ENCODE measurements around the gene PLK3. TPM values are rescaled to one million over a fixed set of nuclear protein-coding genes. Genes with fewer than 3 reads are reported as not detected.
A peak's percentile ranks its signal among the peaks of the same experiment; 100 is the strongest.

The PLK3 gene
- total and polyA plus RNA-seq, 9 of the 15 experiments (the other 6 are each of a cell fraction or from before 2014, with no cell fraction given): 0.52 to 22.7 (median 11.0) TPM

DNA sequence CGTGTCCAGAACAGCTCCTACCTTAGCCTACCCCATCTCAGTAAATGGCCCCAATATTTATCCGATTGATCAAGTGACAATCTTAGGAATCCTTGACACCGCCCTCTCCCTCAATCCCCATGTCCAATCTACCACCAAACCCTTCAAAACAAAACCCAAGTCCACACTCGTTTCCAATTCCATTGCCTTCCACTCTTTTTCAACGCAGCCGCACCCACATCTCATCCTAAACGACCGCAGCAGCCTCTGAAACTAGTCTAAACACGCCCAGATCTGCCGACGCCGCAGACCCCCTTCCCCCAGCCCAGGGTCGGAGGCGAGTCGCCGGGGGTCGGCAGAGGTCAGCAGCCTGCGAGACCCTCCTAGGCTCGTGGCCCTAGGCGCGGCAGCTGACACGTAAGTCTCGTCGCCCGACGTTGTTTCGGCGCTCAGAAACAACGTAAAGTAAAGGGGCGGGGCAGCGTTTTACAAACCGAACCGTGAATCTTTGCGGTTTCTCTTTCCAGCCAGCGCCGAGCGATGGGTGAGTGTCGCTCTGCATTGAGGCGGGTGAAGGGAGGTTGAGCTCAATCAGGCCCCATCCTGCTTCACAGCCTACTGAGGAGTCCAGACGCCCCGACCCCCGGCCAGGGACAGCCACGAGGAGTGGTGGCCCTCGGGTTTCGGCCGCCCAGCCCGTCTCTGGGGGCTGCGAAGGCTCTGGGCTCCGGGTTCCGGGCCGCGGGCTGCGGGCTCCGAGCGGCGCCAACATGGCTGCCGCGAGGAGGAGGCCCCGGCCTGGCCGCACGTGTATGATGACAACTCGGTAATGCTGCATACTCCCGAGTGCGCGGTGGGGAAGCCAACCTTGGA, 24.9 kb upstream of the PLK3 start, which contains the start of gene RPS8:
TSS of gene RPS8 (plus strand) at position 463 of the 852 bp plus-strand sequence. CDS start at position 520, 57 bp downstream.
- in situ Hi-C loops (cut with MboI): no loop called here
- TF ChIP-seq, protein P1, sequence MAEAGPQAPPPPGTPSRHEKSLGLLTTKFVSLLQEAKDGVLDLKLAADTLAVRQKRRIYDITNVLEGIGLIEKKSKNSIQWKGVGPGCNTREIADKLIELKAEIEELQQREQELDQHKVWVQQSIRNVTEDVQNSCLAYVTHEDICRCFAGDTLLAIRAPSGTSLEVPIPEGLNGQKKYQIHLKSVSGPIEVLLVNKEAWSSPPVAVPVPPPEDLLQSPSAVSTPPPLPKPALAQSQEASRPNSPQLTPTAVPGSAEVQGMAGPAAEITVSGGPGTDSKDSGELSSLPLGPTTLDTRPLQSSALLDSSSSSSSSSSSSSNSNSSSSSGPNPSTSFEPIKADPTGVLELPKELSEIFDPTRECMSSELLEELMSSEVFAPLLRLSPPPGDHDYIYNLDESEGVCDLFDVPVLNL (CRISPR knock-in tag; IDR thresholded peaks at IDR 0.05; ENCODE audit: low read depth): peak; percentile 11; the same call in 1 of the 2 replicates
- TF ChIP-seq, protein P2, sequence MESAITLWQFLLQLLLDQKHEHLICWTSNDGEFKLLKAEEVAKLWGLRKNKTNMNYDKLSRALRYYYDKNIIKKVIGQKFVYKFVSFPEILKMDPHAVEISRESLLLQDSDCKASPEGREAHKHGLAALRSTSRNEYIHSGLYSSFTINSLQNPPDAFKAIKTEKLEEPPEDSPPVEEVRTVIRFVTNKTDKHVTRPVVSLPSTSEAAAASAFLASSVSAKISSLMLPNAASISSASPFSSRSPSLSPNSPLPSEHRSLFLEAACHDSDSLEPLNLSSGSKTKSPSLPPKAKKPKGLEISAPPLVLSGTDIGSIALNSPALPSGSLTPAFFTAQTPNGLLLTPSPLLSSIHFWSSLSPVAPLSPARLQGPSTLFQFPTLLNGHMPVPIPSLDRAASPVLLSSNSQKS (CRISPR knock-in tag; IDR thresholded peaks at IDR 0.05): no peak
- TF ChIP-seq GTF2E2 (tag; IDR thresholded peaks at IDR 0.05) (peak; percentile 99), DPF2 (IDR thresholded peaks at IDR 0.05) (peak; percentile 93), THRAP3 (IDR thresholded peaks at IDR 0.05; ENCODE audit: borderline replicate concordance) (0 out of 2 replicates have a peak, but pooled peaks have one; percentile 15), ZNF583 (CRISPR knock-in tag; IDR thresholded peaks at IDR 0.05) (no peak), NCOA4 (IDR thresholded peaks at IDR 0.05; ENCODE audit: partially characterized antibody) (peak; percentile 87), MXI1 (IDR thresholded peaks at IDR 0.05; ENCODE audit: low read depth, low read length) (no peak), MBD2 (IDR thresholded peaks at IDR 0.05; ENCODE audit: borderline replicate concordance, low read depth) (peak; percentile 94), ZNF778 (CRISPR knock-in tag; IDR thresholded peaks at IDR 0.05) (no peak), RBM17 (IDR thresholded peaks at IDR 0.05; ENCODE audit: borderline replicate concordance, low read depth, low read length) (no peak), BCL6 (CRISPR knock-in tag; IDR thresholded peaks at IDR 0.05) (0 out of 2 replicates have a peak, but pooled peaks have one; percentile 3), TAL1 (IDR thresholded peaks at IDR 0.05) (peak; percentile 50; the same call in 1 of the 2 replicates), DMBX1 (CRISPR knock-in tag; IDR thresholded peaks at IDR 0.05; ENCODE audit: borderline replicate concordance) (no peak)
- TF ChIP-seq, protein P3, sequence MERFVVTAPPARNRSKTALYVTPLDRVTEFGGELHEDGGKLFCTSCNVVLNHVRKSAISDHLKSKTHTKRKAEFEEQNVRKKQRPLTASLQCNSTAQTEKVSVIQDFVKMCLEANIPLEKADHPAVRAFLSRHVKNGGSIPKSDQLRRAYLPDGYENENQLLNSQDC (CRISPR knock-in tag; IDR thresholded peaks at IDR 0.05): no peak
- TF ChIP-seq, protein P4, sequence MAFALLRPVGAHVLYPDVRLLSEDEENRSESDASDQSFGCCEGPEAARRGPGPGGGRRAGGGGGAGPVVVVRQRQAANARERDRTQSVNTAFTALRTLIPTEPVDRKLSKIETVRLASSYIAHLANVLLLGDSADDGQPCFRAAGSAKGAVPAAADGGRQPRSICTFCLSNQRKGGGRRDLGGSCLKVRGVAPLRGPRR (CRISPR knock-in tag; IDR thresholded peaks at IDR 0.05): 0 out of 2 replicates have a peak, but pooled peaks have one; percentile 6
- TF ChIP-seq, protein P5, sequence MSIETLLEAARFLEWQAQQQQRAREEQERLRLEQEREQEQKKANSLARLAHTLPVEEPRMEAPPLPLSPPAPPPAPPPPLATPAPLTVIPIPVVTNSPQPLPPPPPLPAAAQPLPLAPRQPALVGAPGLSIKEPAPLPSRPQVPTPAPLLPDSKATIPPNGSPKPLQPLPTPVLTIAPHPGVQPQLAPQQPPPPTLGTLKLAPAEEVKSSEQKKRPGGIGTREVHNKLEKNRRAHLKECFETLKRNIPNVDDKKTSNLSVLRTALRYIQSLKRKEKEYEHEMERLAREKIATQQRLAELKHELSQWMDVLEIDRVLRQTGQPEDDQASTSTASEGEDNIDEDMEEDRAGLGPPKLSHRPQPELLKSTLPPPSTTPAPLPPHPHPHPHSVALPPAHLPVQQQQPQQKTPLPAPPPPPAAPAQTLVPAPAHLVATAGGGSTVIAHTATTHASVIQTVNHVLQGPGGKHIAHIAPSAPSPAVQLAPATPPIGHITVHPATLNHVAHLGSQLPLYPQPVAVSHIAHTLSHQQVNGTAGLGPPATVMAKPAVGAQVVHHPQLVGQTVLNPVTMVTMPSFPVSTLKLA (conservative IDR thresholded peaks at IDR 0.05): peak; percentile 96 to 98

More for the DNA sequence above, 24.9 kb upstream of the PLK3 start, which contains the start of gene RPS8:
- peaks cover 13 to 22% of the 10 kb centered on the region in 2 experiments for H3K4me1 ChIP-seq (replicated peaks in 1 of 2; ENCODE audit: control insufficient read depth in 2 of 2, insufficient read depth in 2 of 2, low read length in 2 of 2)
- TSS peak; percentile 96 for BruUV-seq (replicated peaks)
- peak within 1 kb of the TSS; percentile 83 for H2AFZ ChIP-seq (ENCODE audit: low read depth, low read length)
- H3K36me3 ChIP-seq (ENCODE audit: control insufficient read depth, insufficient read depth, low read length): peaks cover 46% of the 10 kb centered on the region
- peak within 1 kb of the TSS; percentile 99 for H3K9ac ChIP-seq (ENCODE audit: insufficient read depth in 1 of 2, low read depth in 2 of 2, low read length in 2 of 2)
- FAIRE-seq (peak; percentile 93), DNase-seq (ENCODE audit: extremely low read depth in 1 of 4, low spot score in 3 of 4) (peak; percentile 85 to 99 (median 89)), ATAC-seq (peak; percentile 81)
- peak within 1 kb of the TSS; percentile 98 for H3K27ac ChIP-seq (ENCODE audit: extremely low read depth, low read depth, low read length)
- H3K4me3 ChIP-seq: peak within 1 kb of the TSS; percentile 75
- H3K27me3 ChIP-seq (ENCODE audit: control insufficient read depth in 2 of 2, insufficient read depth in 2 of 2, low read length in 2 of 2): no peaks in the 10 kb centered on the region
- WGBS (ENCODE audit: insufficient coverage, low coverage, missing lambda C conversion rate): under 1% methylated on average over 65 of the region's 65 CpGs
- H3K9me1 ChIP-seq (ENCODE audit: control insufficient read depth, insufficient read depth, low read length): peaks cover 10% of the 10 kb centered on the region
- H4K20me1 ChIP-seq (replicated peaks; ENCODE audit: control insufficient read depth, insufficient read depth, low read length): peaks cover 31% of the 10 kb centered on the region
- ChIA-PET CTCF (ENCODE audit: low intra/inter-chr PET ratio) (interaction anchor here (0.7 to 1.3 kb wide), 2 partner anchors 68 to 528 kb away, joined by 3 read pairs; no protein-coding TSS in a partner anchor), POLR2A (interaction anchor here (0.6 to 11.6 kb wide), 56 partner anchors 9 to 1761 kb away, joined by 3 to 253 read pairs (median 4); partner anchors contain the start of genes AKR1A1, BEST4, BTBD19 and DYNLT4)
- intact Hi-C loops (cut with micrococcal nuclease): loop anchor here (2.0 to 5.0 kb wide), 3 partner anchors 37 to 45 kb away; partner anchors contain the start of genes KIF2C and RNU5D-1
- peak within 1 kb of the TSS; percentile 93 for H3K4me2 ChIP-seq (ENCODE audit: insufficient read depth, low read length)
- no peaks in the 10 kb centered on the region for H3K9me3 ChIP-seq (replicated peaks; ENCODE audit: control insufficient read depth, insufficient read depth, low read depth, low read length)
- H3K79me2 ChIP-seq (ENCODE audit: control insufficient read depth, insufficient read depth, low read length): peaks cover 54% of the 10 kb centered on the region
